Stimulated activated naive CD8-positive, alpha-beta T cell treated with anti-CD3 and anti-CD28 coated beads, Interleukin-15, Interleukin-2, amounts not matched to agents 100 U/mL and 50 U/mL, for 24 hours (primary cell): ENCODE data around the gene ALDH1A2.
"Not testable (repeated sequence)": the region's sequence is repeated elsewhere in the genome, so short reads cannot be mapped to it uniquely, and the experiment has no call there.

Source experiments
- ATAC-seq: fragments of 150-1000 bp; cut with Tn5 transposase; one replicate; pipeline ENCODE4 v1.10.0; 2021
- DNase-seq: peaks from one replicate; pipeline ENCODE4 v3.0.0; 2021

The ALDH1A2 gene

GRCh38 chr15:58066042-58066867 is 744 bp upstream of the ALDH1A2 start:
- ATAC-seq: peak; percentile 91
- peak; percentile 74 for DNase-seq

DNA sequence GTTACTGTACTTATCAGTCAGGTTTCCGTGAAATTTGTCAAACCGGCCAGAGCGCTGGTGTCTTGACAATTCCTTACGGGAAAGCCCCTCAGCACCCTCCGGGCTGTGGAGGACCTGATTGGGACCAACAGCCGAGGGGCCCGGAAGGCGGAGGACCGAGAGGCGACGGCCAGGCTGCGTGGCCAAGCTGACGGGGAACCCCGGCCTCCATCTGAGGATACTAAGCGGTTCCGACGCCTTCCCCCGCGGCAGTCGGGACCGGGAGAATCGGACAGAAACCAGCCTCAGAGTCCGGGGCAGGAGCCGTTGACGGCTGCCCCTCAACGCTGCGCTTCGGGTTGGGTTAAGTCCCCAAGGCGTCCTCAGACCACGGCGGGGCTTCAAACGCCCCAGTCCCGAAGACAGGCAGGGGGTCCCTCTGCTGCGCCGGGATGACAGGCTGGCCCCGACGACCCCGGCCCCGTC is 499 bp downstream of the ALDH1A2 start:
- ATAC-seq (no peak), DNase-seq (peak; percentile 10)

DNA sequence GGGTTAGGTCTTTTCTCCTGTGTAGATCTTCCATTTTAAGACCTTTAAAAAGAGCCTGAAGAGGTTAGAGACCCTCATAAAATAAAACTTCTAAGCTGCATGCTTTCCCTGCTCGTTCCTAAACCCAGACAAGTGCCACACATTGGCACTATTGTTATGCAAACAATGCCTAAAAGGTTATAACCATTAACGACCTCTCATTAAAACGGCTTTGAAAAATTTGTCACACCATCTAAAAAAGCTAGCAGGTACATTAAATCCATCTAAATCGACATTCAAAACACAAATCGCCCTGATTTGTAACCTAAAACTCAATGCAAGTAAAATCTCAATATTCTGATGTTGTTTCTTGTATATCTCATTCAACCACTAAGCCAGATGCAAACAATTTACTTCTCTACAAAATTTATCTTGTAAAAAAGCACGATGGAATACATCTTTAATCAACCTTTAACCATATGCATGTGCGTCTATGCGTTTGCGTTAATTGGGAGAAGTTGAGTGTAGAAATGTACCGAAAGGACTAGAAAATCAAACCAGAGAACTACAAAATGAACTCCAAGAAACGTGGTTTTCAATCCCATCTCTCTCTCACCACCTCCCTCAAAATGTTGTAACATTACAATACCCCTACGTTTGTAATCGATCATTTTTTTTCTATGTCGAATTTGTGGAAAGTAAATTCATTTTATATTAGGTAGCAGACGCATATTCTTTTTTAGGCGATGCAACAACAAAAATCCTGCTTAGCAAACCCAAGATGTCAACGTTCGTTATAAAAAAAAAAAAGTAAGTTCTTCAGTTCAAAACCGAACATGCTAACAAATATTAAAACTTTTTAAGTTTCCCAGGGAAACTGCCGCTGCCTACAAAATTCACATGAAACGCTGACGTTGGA is 1.2 kb downstream of the ALDH1A2 start:
- DNase-seq (no peak), ATAC-seq (no peak)

DNA sequence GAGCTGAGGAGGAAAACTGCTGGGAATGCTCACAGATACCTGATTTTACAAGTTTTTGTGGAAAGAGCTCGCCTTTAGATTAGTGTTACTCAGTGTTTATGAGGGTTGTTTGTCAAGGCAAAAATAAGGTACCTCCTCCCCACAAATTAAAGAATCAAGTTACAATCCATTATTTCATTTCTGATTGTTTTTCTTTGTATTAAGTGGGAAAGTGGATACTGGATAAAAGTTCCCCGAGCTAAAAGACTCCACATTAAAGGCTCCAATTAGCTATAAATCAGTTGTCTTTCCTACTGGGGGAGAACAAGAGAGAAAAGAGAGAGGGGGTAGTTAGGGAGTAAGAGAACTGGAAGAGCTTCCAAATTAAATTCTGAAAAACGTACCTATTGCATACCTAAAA is 1.9 kb downstream of the ALDH1A2 start:
- ATAC-seq (no peak), DNase-seq (no peak)

DNA sequence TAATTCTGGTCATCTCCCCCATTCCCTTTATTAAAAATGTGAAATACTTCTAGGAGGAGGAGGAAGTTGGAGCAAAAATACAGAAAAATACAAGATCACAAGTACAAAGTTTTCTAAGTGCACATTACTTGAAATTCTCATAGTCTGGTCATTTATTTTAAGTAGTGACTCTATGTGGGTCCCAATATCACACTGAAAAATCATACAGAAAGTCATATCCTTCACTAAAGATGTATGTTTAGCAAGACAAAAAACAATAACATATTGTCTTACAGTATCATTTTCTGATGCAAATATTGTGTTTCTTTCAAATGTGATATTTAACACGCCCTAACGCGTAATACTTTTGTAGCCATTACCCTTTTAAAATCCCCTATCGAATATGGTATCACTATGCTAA is 2.5 kb downstream of the ALDH1A2 start:
- DNase-seq (no peak), ATAC-seq (no peak)

DNA sequence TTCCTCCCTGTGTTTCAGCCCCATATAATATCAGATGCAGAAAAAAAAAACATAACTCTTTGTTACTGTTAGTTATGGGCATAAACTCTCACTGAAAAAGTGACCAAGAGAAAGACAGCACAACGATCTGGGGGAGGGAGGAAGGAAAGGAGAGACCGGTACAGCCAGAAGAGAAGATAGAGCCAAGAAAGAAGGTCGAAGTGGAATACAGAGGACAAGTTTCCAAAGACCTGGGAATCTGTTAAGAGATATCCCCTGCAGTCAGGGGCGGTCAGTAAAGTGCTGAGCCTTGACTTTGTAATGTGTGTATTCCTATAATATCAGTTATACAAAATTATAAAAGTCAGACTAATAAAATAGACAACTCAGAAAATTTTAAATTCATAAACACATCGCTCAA is 3.3 kb downstream of the ALDH1A2 start:
- no peak for DNase-seq
- no peak for ATAC-seq

- no peak for ATAC-seq
Observed at GRCh38 chr15:58060575-58060974, 4.9 kb downstream of the ALDH1A2 start.

GRCh38 chr15:58058729-58059128 is 6.8 kb downstream of the ALDH1A2 start:
- ATAC-seq: no peak

More at GRCh38 chr15:58060575-58060974, 4.9 kb downstream of the ALDH1A2 start:
- DNase-seq: no peak

GRCh38 chr15:58058073-58058472 is 7.4 kb downstream of the ALDH1A2 start:
- ATAC-seq: no peak
- no peak for DNase-seq

More at GRCh38 chr15:58058729-58059128, 6.8 kb downstream of the ALDH1A2 start:
- DNase-seq: no peak

DNA sequence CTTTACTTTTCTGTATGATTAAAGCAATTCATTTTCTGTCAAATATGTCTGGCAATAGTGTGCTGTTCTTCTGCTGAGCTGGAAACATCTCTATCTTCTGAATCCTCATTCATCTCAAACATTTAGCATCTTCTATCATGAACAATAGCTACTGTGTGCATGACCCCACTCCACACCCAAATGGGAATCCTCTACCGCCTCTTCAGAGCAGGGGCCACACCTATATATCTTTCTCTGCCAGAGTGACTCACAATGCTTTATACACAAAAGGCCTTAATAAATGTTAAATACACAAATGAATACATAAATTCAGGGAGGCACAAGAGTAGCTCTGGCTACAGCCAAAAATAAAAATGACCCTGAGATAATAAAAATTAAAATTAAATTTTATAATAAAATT is 8.0 kb downstream of the ALDH1A2 start:
- no peak for DNase-seq
- ATAC-seq: no peak

- no peak for ATAC-seq
Observed at GRCh38 chr15:58056015-58056414, 9.5 kb downstream of the ALDH1A2 start.

GRCh38 chr15:58053315-58054153 is 12.0 kb downstream of the ALDH1A2 start:
- ATAC-seq (no peak), DNase-seq (no peak)

More at GRCh38 chr15:58056015-58056414, 9.5 kb downstream of the ALDH1A2 start:
- DNase-seq: no peak

GRCh38 chr15:58052334-58052733 is 13.2 kb downstream of the ALDH1A2 start:
- ATAC-seq: no peak
- DNase-seq: no peak

DNA sequence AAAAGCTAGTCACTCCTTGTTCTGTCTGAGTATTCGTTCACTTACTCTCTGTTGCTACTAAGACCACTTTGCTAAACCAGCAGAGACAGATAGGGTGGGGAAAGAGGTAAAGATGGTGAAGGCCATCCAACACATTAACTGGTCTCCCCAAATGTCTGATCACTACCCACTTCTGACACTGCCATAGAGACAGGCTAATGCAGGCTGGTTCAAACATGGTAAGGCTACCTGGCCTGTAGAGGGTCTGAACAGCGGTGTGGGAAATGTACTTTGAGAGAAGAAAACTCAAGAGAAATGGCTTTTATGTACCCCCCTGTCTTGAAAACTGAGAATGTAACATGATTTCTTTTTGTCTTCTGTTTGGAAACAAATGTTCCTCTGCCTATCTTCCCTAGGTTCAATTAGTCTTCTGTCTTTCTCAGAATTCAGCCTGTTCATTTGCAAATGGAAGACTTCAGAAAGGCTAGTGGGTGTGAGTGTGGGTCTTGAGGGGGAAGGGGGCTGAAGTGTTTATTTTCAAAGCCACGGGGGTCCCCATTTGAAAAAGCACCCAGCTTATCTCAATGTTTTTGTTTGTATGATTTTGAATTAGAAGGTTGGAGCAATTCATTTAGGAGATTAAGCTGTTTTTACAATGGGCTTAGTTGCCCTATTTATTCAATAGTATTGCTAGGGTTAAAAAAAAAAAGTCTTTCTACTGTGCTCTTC is 15.8 kb downstream of the ALDH1A2 start:
- ATAC-seq: no peak
- no peak for DNase-seq

DNA sequence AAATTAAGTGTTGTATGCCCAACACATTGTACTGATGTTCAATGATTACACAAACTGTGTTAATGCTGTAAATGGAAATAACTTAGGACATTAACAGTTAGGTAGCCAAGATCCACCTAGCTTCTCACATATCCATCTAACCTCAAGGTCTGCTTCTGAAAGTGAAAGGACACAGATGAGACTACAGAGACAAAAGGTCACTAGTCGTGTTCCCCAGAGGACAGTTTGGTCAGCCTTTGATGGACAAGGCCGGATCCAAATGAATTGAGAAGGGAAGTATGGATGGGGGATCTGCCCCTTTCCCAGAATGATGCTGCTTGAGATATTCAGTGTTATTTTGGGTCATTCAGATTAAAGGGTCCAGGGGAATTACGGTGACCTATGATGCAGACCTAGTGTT is 17.2 kb downstream of the ALDH1A2 start:
- DNase-seq: no peak
- no peak for ATAC-seq

DNA sequence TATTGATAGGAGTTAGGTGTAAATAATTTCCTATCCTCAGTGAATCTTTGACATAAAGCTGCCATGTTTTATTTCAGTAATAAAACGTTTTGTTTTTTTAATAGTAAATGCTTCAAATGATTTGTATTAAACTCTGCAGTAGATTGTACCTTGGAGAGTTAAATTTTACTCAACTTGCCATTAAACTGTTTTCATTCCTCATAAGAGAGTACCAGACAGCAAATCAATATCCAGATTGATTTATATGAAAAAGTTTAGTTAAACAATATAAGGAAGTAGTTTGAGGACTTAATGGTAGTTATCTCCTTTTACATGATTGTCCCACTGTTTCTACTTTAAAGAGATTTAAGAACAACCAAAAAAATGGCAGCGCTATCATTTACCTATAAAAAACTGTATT is 18.4 kb downstream of the ALDH1A2 start:
- DNase-seq: no peak

GRCh38 chr15:58046467-58046866 is 19.0 kb downstream of the ALDH1A2 start:
- ATAC-seq (no peak), DNase-seq (no peak)

More for the DNA sequence above, 18.4 kb downstream of the ALDH1A2 start:
- ATAC-seq: no peak

GRCh38 chr15:58045376-58045775 is 20.1 kb downstream of the ALDH1A2 start:
- DNase-seq, ATAC-seq: not testable (repeated sequence)

DNA sequence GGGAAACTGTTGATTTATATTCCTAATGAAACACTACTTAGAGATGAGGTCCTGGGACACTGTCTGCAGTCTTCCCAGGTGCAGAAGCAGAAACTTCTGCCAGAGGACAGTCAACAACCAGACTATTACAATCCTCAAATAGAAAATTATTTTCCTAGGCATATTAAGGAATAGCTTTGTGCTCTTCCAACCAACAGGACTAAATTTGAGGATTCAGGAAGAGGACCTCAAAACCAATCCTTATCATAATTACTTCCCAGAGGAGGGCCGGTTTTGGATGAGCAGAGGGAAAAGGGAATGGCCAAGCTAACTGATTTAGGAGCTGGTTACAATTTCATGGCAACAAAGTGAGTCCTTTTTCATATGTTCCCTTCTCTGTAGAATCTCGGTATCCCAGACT is 21.0 kb downstream of the ALDH1A2 start:
- DNase-seq (no peak), ATAC-seq (no peak)

- DNase-seq (peak; percentile 48), ATAC-seq (no peak)
Observed at GRCh38 chr15:58043192-58043903, 22.2 kb downstream of the ALDH1A2 start.

DNA sequence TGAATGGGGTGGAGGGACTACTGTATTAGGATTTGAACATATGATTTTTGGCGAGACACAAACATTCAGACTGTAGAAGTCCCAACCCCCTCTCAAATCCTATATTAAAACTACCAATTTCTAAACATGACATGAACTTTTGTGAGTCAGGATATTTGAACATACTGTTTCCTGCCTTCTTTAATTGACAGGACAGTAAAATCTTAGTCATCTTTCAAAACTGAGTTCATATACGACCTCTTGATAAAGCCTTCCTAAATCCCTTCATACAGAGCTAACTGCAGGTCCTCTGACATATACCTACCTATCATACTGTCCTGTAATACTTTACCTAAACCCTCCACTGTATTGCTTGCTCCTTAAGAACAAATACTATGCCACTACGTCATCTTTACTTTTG is 23.5 kb downstream of the ALDH1A2 start:
- ATAC-seq: no peak
- DNase-seq: no peak
